ENCODE measurements around the gene TMEM88. TPM values are rescaled to one million over a fixed set of nuclear protein-coding genes. Genes with fewer than 3 reads are reported as not detected.

TMEM88 gene
- total and polyA plus RNA-seq, 2 of the 13 experiments (the other 11 are each of a cell fraction or from before 2014, with no cell fraction given) = 0.31 to 0.66 TPM

DNA sequence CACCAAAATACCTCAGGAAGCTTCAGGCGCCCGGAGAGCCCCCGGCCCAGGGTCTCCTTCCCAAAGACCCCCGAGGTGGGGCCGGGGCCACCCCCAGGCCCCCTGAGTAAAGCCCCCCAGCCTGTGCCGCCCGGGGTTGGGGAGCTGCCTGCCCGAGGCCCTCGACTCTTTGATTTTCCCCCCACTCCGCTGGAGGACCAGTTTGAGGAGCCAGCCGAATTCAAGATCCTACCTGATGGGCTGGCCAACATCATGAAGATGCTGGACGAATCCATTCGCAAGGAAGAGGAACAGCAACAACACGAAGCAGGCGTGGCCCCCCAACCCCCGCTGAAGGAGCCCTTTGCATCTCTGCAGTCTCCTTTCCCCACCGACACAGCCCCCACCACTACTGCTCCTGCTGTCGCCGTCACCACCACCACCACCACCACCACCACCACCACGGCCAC lies 6.7 kb upstream of the TMEM88 start:
- Histone ChIP-seq H3K79me2 (ENCODE audit: insufficient read depth, low read length) (peaks cover 21% of the 10 kb centered on the region), H3K36me3 (replicated peaks in 1 of 2; ENCODE audit: control insufficient read depth in 1 of 2, insufficient read depth in 2 of 2, low read length in 2 of 2) (peaks cover 42 to 55% of the 10 kb centered on the region in 2 experiments)
- ATAC-seq = no peak

More for the DNA sequence above, 6.7 kb upstream of the TMEM88 start:
- no peak overlapping the region for H2AFZ ChIP-seq (ENCODE audit: low read length)
- POLR2A ChIA-PET = interaction anchor here (1.8 kb wide), 1 partner anchor 15 kb away, joined by 5 read pairs; no protein-coding TSS in a partner anchor
- H3K4me1 ChIP-seq (ENCODE audit: insufficient read depth, low read length) = peaks cover 9% of the 10 kb centered on the region
- intact Hi-C loops (cut with micrococcal nuclease; ENCODE audit: unreplicated experiment) = no loop called here
- H3K27ac ChIP-seq (ENCODE audit: extremely low read length, insufficient read depth, low read length) = no peak overlapping the region
- no peak overlapping the region for H3K9ac ChIP-seq (ENCODE audit: insufficient read depth, low read depth, low read length)
- H4K20me1 ChIP-seq (ENCODE audit: insufficient read depth, low read length) = peaks cover 24% of the 10 kb centered on the region
- H3K27me3 ChIP-seq (ENCODE audit: control insufficient read depth in 1 of 2, insufficient read depth in 2 of 2, low read length in 2 of 2) = peaks cover 0 to 3% of the 10 kb centered on the region in 2 experiments; a peak in 1 of 5 replicates
- no TSS peak for BruUV-seq (replicated peaks)
- WGBS (ENCODE audit: low lambda C conversion rate) = 96% methylated on average over 19 of the region's 20 CpGs
- no peak overlapping the region for H3K4me3 ChIP-seq (replicated peaks in 1 of 3; ENCODE audit: insufficient read depth in 1 of 3, low read depth in 2 of 3, low read length in 3 of 3)
- CTCF ChIA-PET (ENCODE audit: low intra/inter-chr PET ratio, low total read pairs) = no interaction called here
- H3K4me2 ChIP-seq (ENCODE audit: low read depth, low read length) = no peak overlapping the region
- FAIRE-seq (no peak), DNase-seq (ENCODE audit: low spot score) (no peak)
- H3K9me3 ChIP-seq (ENCODE audit: low read length) = no peaks in the 10 kb centered on the region
- TF ChIP-seq ZNF12 (CRISPR knock-in tag; IDR thresholded peaks at IDR 0.05) (no peak), ZNF33A (CRISPR knock-in tag; IDR thresholded peaks at IDR 0.05; ENCODE audit: borderline replicate concordance) (no peak), RFX3 (CRISPR knock-in tag; IDR thresholded peaks at IDR 0.05) (no peak), ZNF263 (CRISPR knock-in tag; IDR thresholded peaks at IDR 0.05) (no peak), ZNF792 (CRISPR knock-in tag; IDR thresholded peaks at IDR 0.05) (no peak), ZFP1 (CRISPR knock-in tag; IDR thresholded peaks at IDR 0.05) (no peak), AGO2 (optimal IDR thresholded peaks at IDR 0.05; ENCODE audit: low read depth, low read length) (no peak), SALL1 (CRISPR knock-in tag; IDR thresholded peaks at IDR 0.05) (no peak), ZFP36L2 (CRISPR knock-in tag; IDR thresholded peaks at IDR 0.05) (no peak), NFATC3 (CRISPR knock-in tag; IDR thresholded peaks at IDR 0.05) (no peak), CEBPG (CRISPR knock-in tag; IDR thresholded peaks at IDR 0.05) (no peak)
- TF ChIP-seq, protein P1, sequence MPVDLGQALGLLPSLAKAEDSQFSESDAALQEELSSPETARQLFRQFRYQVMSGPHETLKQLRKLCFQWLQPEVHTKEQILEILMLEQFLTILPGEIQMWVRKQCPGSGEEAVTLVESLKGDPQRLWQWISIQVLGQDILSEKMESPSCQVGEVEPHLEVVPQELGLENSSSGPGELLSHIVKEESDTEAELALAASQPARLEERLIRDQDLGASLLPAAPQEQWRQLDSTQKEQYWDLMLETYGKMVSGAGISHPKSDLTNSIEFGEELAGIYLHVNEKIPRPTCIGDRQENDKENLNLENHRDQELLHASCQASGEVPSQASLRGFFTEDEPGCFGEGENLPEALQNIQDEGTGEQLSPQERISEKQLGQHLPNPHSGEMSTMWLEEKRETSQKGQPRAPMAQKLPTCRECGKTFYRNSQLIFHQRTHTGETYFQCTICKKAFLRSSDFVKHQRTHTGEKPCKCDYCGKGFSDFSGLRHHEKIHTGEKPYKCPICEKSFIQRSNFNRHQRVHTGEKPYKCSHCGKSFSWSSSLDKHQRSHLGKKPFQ (CRISPR knock-in tag; IDR thresholded peaks at IDR 0.05; ENCODE audit: insufficient replicate concordance) = no peak
- TF ChIP-seq, protein P2, sequence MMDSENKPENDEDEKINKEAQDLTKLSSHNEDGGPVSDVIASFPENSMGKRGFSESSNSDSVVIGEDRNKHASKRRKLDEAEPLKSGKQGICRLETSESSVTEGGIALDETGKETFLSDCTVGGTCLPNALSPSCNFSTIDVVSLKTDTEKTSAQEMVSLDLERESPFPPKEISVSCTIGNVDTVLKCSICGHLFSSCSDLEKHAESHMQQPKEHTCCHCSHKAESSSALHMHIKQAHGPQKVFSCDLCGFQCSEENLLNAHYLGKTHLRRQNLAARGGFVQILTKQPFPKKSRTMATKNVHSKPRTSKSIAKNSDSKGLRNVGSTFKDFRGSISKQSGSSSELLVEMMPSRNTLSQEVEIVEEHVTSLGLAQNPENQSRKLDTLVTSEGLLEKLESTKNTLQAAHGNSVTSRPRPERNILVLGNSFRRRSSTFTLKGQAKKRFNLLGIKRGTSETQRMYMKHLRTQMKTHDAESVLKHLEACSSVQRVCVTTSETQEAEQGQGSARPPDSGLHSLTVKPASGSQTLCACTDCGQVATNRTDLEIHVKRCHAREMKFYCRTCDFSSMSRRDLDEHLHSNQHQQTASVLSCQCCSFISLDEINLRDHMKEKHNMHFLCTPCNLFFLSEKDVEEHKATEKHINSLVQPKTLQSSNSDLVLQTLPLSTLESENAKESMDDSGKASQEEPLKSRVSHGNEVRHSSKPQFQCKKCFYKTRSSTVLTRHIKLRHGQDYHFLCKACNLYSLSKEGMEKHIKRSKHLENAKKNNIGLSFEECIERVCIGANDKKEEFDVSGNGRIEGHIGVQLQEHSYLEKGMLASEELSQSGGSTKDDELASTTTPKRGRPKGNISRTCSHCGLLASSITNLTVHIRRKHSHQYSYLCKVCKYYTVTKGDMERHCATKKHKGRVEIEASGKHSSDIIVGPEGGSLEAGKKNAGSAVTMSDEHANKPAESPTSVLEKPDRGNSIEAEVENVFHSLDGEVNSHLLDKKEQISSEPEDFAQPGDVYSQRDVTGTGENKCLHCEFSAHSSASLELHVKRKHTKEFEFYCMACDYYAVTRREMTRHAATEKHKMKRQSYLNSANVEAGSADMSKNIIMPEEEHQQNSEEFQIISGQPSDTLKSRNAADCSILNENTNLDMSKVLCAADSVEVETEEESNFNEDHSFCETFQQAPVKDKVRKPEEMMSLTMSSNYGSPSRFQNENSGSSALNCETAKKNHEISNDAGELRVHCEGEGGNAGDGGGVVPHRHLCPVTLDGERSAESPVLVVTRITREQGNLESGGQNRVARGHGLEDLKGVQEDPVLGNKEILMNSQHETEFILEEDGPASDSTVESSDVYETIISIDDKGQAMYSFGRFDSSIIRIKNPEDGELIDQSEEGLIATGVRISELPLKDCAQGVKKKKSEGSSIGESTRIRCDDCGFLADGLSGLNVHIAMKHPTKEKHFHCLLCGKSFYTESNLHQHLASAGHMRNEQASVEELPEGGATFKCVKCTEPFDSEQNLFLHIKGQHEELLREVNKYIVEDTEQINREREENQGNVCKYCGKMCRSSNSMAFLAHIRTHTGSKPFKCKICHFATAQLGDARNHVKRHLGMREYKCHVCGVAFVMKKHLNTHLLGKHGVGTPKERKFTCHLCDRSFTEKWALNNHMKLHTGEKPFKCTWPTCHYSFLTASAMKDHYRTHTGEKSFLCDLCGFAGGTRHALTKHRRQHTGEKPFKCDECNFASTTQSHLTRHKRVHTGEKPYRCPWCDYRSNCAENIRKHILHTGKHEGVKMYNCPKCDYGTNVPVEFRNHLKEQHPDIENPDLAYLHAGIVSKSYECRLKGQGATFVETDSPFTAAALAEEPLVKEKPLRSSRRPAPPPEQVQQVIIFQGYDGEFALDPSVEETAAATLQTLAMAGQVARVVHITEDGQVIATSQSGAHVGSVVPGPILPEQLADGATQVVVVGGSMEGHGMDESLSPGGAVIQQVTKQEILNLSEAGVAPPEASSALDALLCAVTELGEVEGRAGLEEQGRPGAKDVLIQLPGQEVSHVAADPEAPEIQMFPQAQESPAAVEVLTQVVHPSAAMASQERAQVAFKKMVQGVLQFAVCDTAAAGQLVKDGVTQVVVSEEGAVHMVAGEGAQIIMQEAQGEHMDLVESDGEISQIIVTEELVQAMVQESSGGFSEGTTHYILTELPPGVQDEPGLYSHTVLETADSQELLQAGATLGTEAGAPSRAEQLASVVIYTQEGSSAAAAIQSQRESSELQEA (CRISPR knock-in tag; IDR thresholded peaks at IDR 0.05; ENCODE audit: not compliant biosample characterization) = no peak
- TF ChIP-seq, protein P3, sequence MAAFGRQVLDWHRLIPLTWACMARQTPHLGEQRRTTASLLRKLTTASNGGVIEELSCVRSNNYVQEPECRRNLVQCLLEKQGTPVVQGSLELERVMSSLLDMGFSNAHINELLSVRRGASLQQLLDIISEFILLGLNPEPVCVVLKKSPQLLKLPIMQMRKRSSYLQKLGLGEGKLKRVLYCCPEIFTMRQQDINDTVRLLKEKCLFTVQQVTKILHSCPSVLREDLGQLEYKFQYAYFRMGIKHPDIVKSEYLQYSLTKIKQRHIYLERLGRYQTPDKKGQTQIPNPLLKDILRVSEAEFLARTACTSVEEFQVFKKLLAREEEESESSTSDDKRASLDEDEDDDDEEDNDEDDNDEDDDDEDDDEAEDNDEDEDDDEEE (CRISPR knock-in tag; IDR thresholded peaks at IDR 0.05) = no peak
- TF ChIP-seq, protein P4, sequence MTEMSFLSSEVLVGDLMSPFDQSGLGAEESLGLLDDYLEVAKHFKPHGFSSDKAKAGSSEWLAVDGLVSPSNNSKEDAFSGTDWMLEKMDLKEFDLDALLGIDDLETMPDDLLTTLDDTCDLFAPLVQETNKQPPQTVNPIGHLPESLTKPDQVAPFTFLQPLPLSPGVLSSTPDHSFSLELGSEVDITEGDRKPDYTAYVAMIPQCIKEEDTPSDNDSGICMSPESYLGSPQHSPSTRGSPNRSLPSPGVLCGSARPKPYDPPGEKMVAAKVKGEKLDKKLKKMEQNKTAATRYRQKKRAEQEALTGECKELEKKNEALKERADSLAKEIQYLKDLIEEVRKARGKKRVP (CRISPR knock-in tag; IDR thresholded peaks at IDR 0.05) = no peak
- in situ Hi-C loops (cut with HindIII; ENCODE audit: extremely low pct_ligation_motif_present, low pct_unique_long_range_greater_than_20kb) = loop anchor here (10.0 kb wide), 1 partner anchor 273 kb away; the partner anchor contains the start of gene CD68

Data from HepG2 (cell line).